HL-60 (cell line): Measurements from ENCODE around the gene DUSP1.

ENCODE experiments used
- CTCF ChIP-seq: IDR thresholded peaks from one replicate; pipeline ENCODE4 v1.5.1; 2011; ENCODE audit warnings: low read length, control low read depth, inconsistent platforms; ENCODE audit not compliant: insufficient read depth
- POLR2AphosphoS5 ChIP-seq: IDR thresholded peaks from 2 replicates; pipeline ENCODE4 v1.6.1; 2012; ENCODE audit warnings: low read depth
- REST ChIP-seq: IDR thresholded peaks from 2 replicates; pipeline ENCODE4 v1.6.1; 2012; ENCODE audit warnings: low read depth; ENCODE audit not compliant: insufficient replicate concordance
- SPI1 ChIP-seq: IDR thresholded peaks from 2 replicates; pipeline ENCODE4 v1.6.1; 2012; ENCODE audit warnings: low read depth, mild to moderate bottlenecking, borderline replicate concordance

GRCh38 chr5:172801179-172801671 is 30.2 kb upstream of the DUSP1 start:
- TF ChIP-seq POLR2AphosphoS5 (no peak), CTCF (no peak), SPI1 (no peak), REST (no peak)
